Measurements from ENCODE around the gene ZNF827.

ZNF827 gene

GRCh38 chr4:145938618-145939440, at the start of gene ZNF827:
ZNF827 (minus strand) TSS chr4:145938823; CDS start chr4:145938407, 416 bp downstream.
- Histone ChIP-seq H3K27me3 (ENCODE audit: insufficient read depth, low read depth, severe bottlenecking) (no peaks in the 10 kb centered on the region), H3K27ac (peak within 1 kb of the TSS; percentile 96), H3K4me3 (ENCODE audit: low read depth, low read length) (peak within 1 kb of the TSS; percentile 97), H3K36me3 (no peaks in the 10 kb centered on the region), H3K9me3 (ENCODE audit: severe bottlenecking) (no peaks in the 10 kb centered on the region)
- DNase-seq = peak; percentile 68
- TF ChIP-seq CTCF (IDR thresholded peaks at IDR 0.05; ENCODE audit: low read depth, low read length) = no peak

GRCh38 chr4:145984563-145984962, 45.9 kb upstream of the ZNF827 start:
- TF ChIP-seq CTCF (IDR thresholded peaks at IDR 0.05; ENCODE audit: low read depth, low read length) = no peak
- no peak for DNase-seq

GRCh38 chr4:145982791-145983190, 44.2 kb upstream of the ZNF827 start:
- Histone ChIP-seq H3K27me3 (ENCODE audit: insufficient read depth, low read depth, severe bottlenecking) (no peaks in the 10 kb centered on the region), H3K9me3 (ENCODE audit: severe bottlenecking) (no peaks in the 10 kb centered on the region), H3K27ac (no peak overlapping the region), H3K4me3 (ENCODE audit: low read depth, low read length) (no peak overlapping the region), H3K36me3 (no peaks in the 10 kb centered on the region)
- no peak for TF ChIP-seq CTCF (IDR thresholded peaks at IDR 0.05; ENCODE audit: low read depth, low read length)
- DNase-seq = no peak

More at GRCh38 chr4:145984563-145984962, 45.9 kb upstream of the ZNF827 start:
- no peaks in the 10 kb centered on the region for H3K27me3 ChIP-seq (ENCODE audit: insufficient read depth, low read depth, severe bottlenecking)
- H3K9me3 ChIP-seq (ENCODE audit: severe bottlenecking) = no peaks in the 10 kb centered on the region
- no peak overlapping the region for H3K4me3 ChIP-seq (ENCODE audit: low read depth, low read length)
- no peaks in the 10 kb centered on the region for H3K36me3 ChIP-seq
- no peak overlapping the region for H3K27ac ChIP-seq

- no peaks in the 10 kb centered on the region for H3K36me3 ChIP-seq
- no peak overlapping the region for H3K27ac ChIP-seq
- no peaks in the 10 kb centered on the region for H3K9me3 ChIP-seq (ENCODE audit: severe bottlenecking)
- no peak overlapping the region for H3K4me3 ChIP-seq (ENCODE audit: low read depth, low read length)
- no peaks in the 10 kb centered on the region for H3K27me3 ChIP-seq (ENCODE audit: insufficient read depth, low read depth, severe bottlenecking)
- TF ChIP-seq CTCF (IDR thresholded peaks at IDR 0.05; ENCODE audit: low read depth, low read length) = no peak
- no peak for DNase-seq
These were observed 40.5 kb upstream of the ZNF827 start for GRCh38 chr4:145979160-145979559.

GRCh38 chr4:145976680-145977079, 38.1 kb upstream of the ZNF827 start:
- Histone ChIP-seq H3K4me3 (ENCODE audit: low read depth, low read length) (no peak overlapping the region), H3K27me3 (ENCODE audit: insufficient read depth, low read depth, severe bottlenecking) (no peaks in the 10 kb centered on the region), H3K9me3 (ENCODE audit: severe bottlenecking) (no peaks in the 10 kb centered on the region), H3K36me3 (no peaks in the 10 kb centered on the region), H3K27ac (no peak overlapping the region)
- DNase-seq = no peak
- TF ChIP-seq CTCF (IDR thresholded peaks at IDR 0.05; ENCODE audit: low read depth, low read length) = no peak

All from WERI-Rb-1 (cell line).